ENCODE data around the gene PANK2. TPM values are rescaled to one million over a fixed set of nuclear protein-coding genes. Genes with fewer than 3 reads are reported as not detected.

PANK2 gene
- total RNA-seq, 4 donors from 2014 or later, result 17.9 to 53.6 (median 43.2) TPM

- peaks cover 0 to 60% (median 0%) of the 10 kb centered on the region in 3 donors for H3K36me3 ChIP-seq
- no peak for DNase-seq
- H3K4me1 ChIP-seq, result no peaks in the 10 kb centered on the region
- no peaks in the 10 kb centered on the region for H3K9me3 ChIP-seq
- no peak overlapping the region for H3K4me3 ChIP-seq
- TF ChIP-seq CTCF (IDR thresholded peaks at IDR 0.05), result no peak
- TF ChIP-seq POLR2A (IDR thresholded peaks at IDR 0.05), result no peak
- no peaks in the 10 kb centered on the region for H3K27me3 ChIP-seq
- no peak overlapping the region for H3K27ac ChIP-seq
Measured at GRCh38 chr20:3924304-3925112, 35.3 kb downstream of the PANK2 start.

GRCh38 chr20:3925113-3925695 lies 36.0 kb downstream of the PANK2 start:
- H3K27me3 ChIP-seq, result no peaks in the 10 kb centered on the region
- no peak overlapping the region for H3K27ac ChIP-seq
- H3K9me3 ChIP-seq, result no peaks in the 10 kb centered on the region
- no peak overlapping the region for H3K4me3 ChIP-seq
- TF ChIP-seq POLR2A (IDR thresholded peaks at IDR 0.05), result no peak
- TF ChIP-seq CTCF (IDR thresholded peaks at IDR 0.05), result no peak
- peaks cover 0 to 53% (median 0%) of the 10 kb centered on the region in 3 donors for H3K36me3 ChIP-seq
- no peak for DNase-seq
- no peaks in the 10 kb centered on the region for H3K4me1 ChIP-seq

- H3K4me3 ChIP-seq, result no peak overlapping the region
- no peaks in the 10 kb centered on the region for H3K27me3 ChIP-seq
- H3K4me1 ChIP-seq, result no peaks in the 10 kb centered on the region
- H3K27ac ChIP-seq, result no peak overlapping the region
- no peak for TF ChIP-seq CTCF (IDR thresholded peaks at IDR 0.05)
- no peak for TF ChIP-seq POLR2A (IDR thresholded peaks at IDR 0.05)
- H3K9me3 ChIP-seq, result no peaks in the 10 kb centered on the region
- H3K36me3 ChIP-seq, result peaks cover 0 to 45% (median 0%) of the 10 kb centered on the region in 3 donors
- no peak for DNase-seq
Measured at GRCh38 chr20:3925899-3926638, 36.9 kb downstream of the PANK2 start.

- peaks cover 0 to 7% (median 0%) of the 10 kb centered on the region in 4 donors for H3K4me1 ChIP-seq
- H3K9me3 ChIP-seq, result no peaks in the 10 kb centered on the region
- no peak overlapping the region for H3K4me3 ChIP-seq
- H3K36me3 ChIP-seq, result peaks cover 0 to 30% (median 0%) of the 10 kb centered on the region in 3 donors
- TF ChIP-seq CTCF (IDR thresholded peaks at IDR 0.05), result no peak
- TF ChIP-seq POLR2A (IDR thresholded peaks at IDR 0.05), result no peak
- no peaks in the 10 kb centered on the region for H3K27me3 ChIP-seq
- DNase-seq, result no peak
- no peak overlapping the region for H3K27ac ChIP-seq
Measured at GRCh38 chr20:3927486-3928291, 38.5 kb downstream of the PANK2 start.

- H3K4me3 ChIP-seq, result no peak overlapping the region
- H3K4me1 ChIP-seq, result peaks cover 0 to 15% (median 0%) of the 10 kb centered on the region in 4 donors
- H3K9me3 ChIP-seq, result no peaks in the 10 kb centered on the region
- no peak for TF ChIP-seq POLR2A (IDR thresholded peaks at IDR 0.05)
- TF ChIP-seq CTCF (IDR thresholded peaks at IDR 0.05), result no peak
- H3K27me3 ChIP-seq, result no peaks in the 10 kb centered on the region
- no peak overlapping the region for H3K27ac ChIP-seq
- DNase-seq, result no peak
- H3K36me3 ChIP-seq, result peaks cover 0 to 10% (median 0%) of the 10 kb centered on the region in 3 donors
Measured at GRCh38 chr20:3929713-3930060, 40.5 kb downstream of the PANK2 start.

Data from Peyer's patch (tissue), 4 donors.